ENCODE results near the gene GAS7.

GAS7 gene

GRCh38 chr17:9968881-9969280, 229.5 kb downstream of the GAS7 start:
- Histone ChIP-seq H3K36me3 (ENCODE audit: insufficient read depth, low read length) (no peaks in the 10 kb centered on the region), H3K4me3 (no peak overlapping the region), H3K9me3 (ENCODE audit: low read depth, low read length) (no peaks in the 10 kb centered on the region), H3K27ac (no peak overlapping the region), H3K9ac (ENCODE audit: insufficient read length) (no peak overlapping the region)
- no peak for TF ChIP-seq FOXP2 (optimal IDR thresholded peaks at IDR 0.05; ENCODE audit: control extremely low read depth, extremely low read length, insufficient read depth)
- TF ChIP-seq EZH2 (IDR thresholded peaks at IDR 0.05) = no peak
- TF ChIP-seq POLR2AphosphoS5 (IDR thresholded peaks at IDR 0.05; ENCODE audit: borderline replicate concordance, low read depth, low read length) = no peak
- no peak for DNase-seq (ENCODE audit: low read depth, low spot score)

GRCh38 chr17:9968008-9968407, 230.4 kb downstream of the GAS7 start:
- no peak for DNase-seq (ENCODE audit: low read depth, low spot score)
- no peaks in the 10 kb centered on the region for H3K9me3 ChIP-seq (ENCODE audit: low read depth, low read length)
- no peaks in the 10 kb centered on the region for H3K36me3 ChIP-seq (ENCODE audit: insufficient read depth, low read length)
- H3K4me3 ChIP-seq = no peak overlapping the region
- no peak overlapping the region for H3K27ac ChIP-seq
- no peak overlapping the region for H3K9ac ChIP-seq (ENCODE audit: insufficient read length)
- TF ChIP-seq FOXP2 (optimal IDR thresholded peaks at IDR 0.05; ENCODE audit: control extremely low read depth, extremely low read length, insufficient read depth) = no peak
- TF ChIP-seq EZH2 (IDR thresholded peaks at IDR 0.05) = no peak
- TF ChIP-seq POLR2AphosphoS5 (IDR thresholded peaks at IDR 0.05; ENCODE audit: borderline replicate concordance, low read depth, low read length) = no peak

- no peak overlapping the region for H3K4me3 ChIP-seq
- DNase-seq (ENCODE audit: low read depth, low spot score) = no peak
- TF ChIP-seq FOXP2 (optimal IDR thresholded peaks at IDR 0.05; ENCODE audit: control extremely low read depth, extremely low read length, insufficient read depth) = no peak
- no peak for TF ChIP-seq EZH2 (IDR thresholded peaks at IDR 0.05)
- no peak for TF ChIP-seq POLR2AphosphoS5 (IDR thresholded peaks at IDR 0.05; ENCODE audit: borderline replicate concordance, low read depth, low read length)
Observed at GRCh38 chr17:9959377-9959981, 238.9 kb downstream of the GAS7 start.

GRCh38 chr17:9958586-9959281, 239.7 kb downstream of the GAS7 start:
- H3K27ac ChIP-seq = no peak overlapping the region
- TF ChIP-seq EZH2 (IDR thresholded peaks at IDR 0.05) = no peak
- TF ChIP-seq POLR2AphosphoS5 (IDR thresholded peaks at IDR 0.05; ENCODE audit: borderline replicate concordance, low read depth, low read length) = no peak
- no peak for TF ChIP-seq FOXP2 (optimal IDR thresholded peaks at IDR 0.05; ENCODE audit: control extremely low read depth, extremely low read length, insufficient read depth)
- no peaks in the 10 kb centered on the region for H3K36me3 ChIP-seq (ENCODE audit: insufficient read depth, low read length)
- DNase-seq (ENCODE audit: low read depth, low spot score) = no peak
- H3K9ac ChIP-seq (ENCODE audit: insufficient read length) = no peak overlapping the region
- H3K9me3 ChIP-seq (ENCODE audit: low read depth, low read length) = no peaks in the 10 kb centered on the region
- no peak overlapping the region for H3K4me3 ChIP-seq

More at GRCh38 chr17:9959377-9959981, 238.9 kb downstream of the GAS7 start:
- Histone ChIP-seq H3K9ac (ENCODE audit: insufficient read length) (no peak overlapping the region), H3K27ac (no peak overlapping the region), H3K36me3 (ENCODE audit: insufficient read depth, low read length) (no peaks in the 10 kb centered on the region), H3K9me3 (ENCODE audit: low read depth, low read length) (no peaks in the 10 kb centered on the region)

- H3K27ac ChIP-seq = no peak overlapping the region
- no peak for TF ChIP-seq FOXP2 (optimal IDR thresholded peaks at IDR 0.05; ENCODE audit: control extremely low read depth, extremely low read length, insufficient read depth)
- TF ChIP-seq POLR2AphosphoS5 (IDR thresholded peaks at IDR 0.05; ENCODE audit: borderline replicate concordance, low read depth, low read length) = no peak
- TF ChIP-seq EZH2 (IDR thresholded peaks at IDR 0.05) = no peak
- no peak overlapping the region for H3K9ac ChIP-seq (ENCODE audit: insufficient read length)
- no peaks in the 10 kb centered on the region for H3K36me3 ChIP-seq (ENCODE audit: insufficient read depth, low read length)
- H3K4me3 ChIP-seq = no peak overlapping the region
- no peak for DNase-seq (ENCODE audit: low read depth, low spot score)
- H3K9me3 ChIP-seq (ENCODE audit: low read depth, low read length) = no peaks in the 10 kb centered on the region
Observed at GRCh38 chr17:9957244-9957643, 241.2 kb downstream of the GAS7 start.

GRCh38 chr17:9956474-9957131, 241.8 kb downstream of the GAS7 start:
- H3K4me3 ChIP-seq = no peak overlapping the region
- no peaks in the 10 kb centered on the region for H3K9me3 ChIP-seq (ENCODE audit: low read depth, low read length)
- H3K27ac ChIP-seq = no peak overlapping the region
- H3K36me3 ChIP-seq (ENCODE audit: insufficient read depth, low read length) = no peaks in the 10 kb centered on the region
- no peak overlapping the region for H3K9ac ChIP-seq (ENCODE audit: insufficient read length)
- no peak for DNase-seq (ENCODE audit: low read depth, low spot score)
- TF ChIP-seq FOXP2 (optimal IDR thresholded peaks at IDR 0.05; ENCODE audit: control extremely low read depth, extremely low read length, insufficient read depth) (no peak), POLR2AphosphoS5 (IDR thresholded peaks at IDR 0.05; ENCODE audit: borderline replicate concordance, low read depth, low read length) (no peak)

- Histone ChIP-seq H3K9me3 (ENCODE audit: low read depth, low read length) (no peaks in the 10 kb centered on the region), H3K4me3 (no peak overlapping the region), H3K36me3 (ENCODE audit: insufficient read depth, low read length) (no peaks in the 10 kb centered on the region), H3K27ac (no peak overlapping the region), H3K9ac (ENCODE audit: insufficient read length) (no peak overlapping the region)
- TF ChIP-seq EZH2 (IDR thresholded peaks at IDR 0.05) = no peak
- no peak for TF ChIP-seq FOXP2 (optimal IDR thresholded peaks at IDR 0.05; ENCODE audit: control extremely low read depth, extremely low read length, insufficient read depth)
- TF ChIP-seq POLR2AphosphoS5 (IDR thresholded peaks at IDR 0.05; ENCODE audit: borderline replicate concordance, low read depth, low read length) = no peak
- no peak for DNase-seq (ENCODE audit: low read depth, low spot score)
Observed at GRCh38 chr17:9953492-9953891, 244.9 kb downstream of the GAS7 start.

GRCh38 chr17:9951803-9952202, 246.6 kb downstream of the GAS7 start:
- Histone ChIP-seq H3K36me3 (ENCODE audit: insufficient read depth, low read length) (no peaks in the 10 kb centered on the region), H3K9ac (ENCODE audit: insufficient read length) (no peak overlapping the region), H3K9me3 (ENCODE audit: low read depth, low read length) (no peaks in the 10 kb centered on the region), H3K4me3 (no peak overlapping the region), H3K27ac (no peak overlapping the region)
- TF ChIP-seq EZH2 (IDR thresholded peaks at IDR 0.05) (no peak), POLR2AphosphoS5 (IDR thresholded peaks at IDR 0.05; ENCODE audit: borderline replicate concordance, low read depth, low read length) (no peak), FOXP2 (optimal IDR thresholded peaks at IDR 0.05; ENCODE audit: control extremely low read depth, extremely low read length, insufficient read depth) (no peak)
- DNase-seq (ENCODE audit: low read depth, low spot score) = no peak
